ENCODE results near the gene DNPH1.

Gene DNPH1

DNA sequence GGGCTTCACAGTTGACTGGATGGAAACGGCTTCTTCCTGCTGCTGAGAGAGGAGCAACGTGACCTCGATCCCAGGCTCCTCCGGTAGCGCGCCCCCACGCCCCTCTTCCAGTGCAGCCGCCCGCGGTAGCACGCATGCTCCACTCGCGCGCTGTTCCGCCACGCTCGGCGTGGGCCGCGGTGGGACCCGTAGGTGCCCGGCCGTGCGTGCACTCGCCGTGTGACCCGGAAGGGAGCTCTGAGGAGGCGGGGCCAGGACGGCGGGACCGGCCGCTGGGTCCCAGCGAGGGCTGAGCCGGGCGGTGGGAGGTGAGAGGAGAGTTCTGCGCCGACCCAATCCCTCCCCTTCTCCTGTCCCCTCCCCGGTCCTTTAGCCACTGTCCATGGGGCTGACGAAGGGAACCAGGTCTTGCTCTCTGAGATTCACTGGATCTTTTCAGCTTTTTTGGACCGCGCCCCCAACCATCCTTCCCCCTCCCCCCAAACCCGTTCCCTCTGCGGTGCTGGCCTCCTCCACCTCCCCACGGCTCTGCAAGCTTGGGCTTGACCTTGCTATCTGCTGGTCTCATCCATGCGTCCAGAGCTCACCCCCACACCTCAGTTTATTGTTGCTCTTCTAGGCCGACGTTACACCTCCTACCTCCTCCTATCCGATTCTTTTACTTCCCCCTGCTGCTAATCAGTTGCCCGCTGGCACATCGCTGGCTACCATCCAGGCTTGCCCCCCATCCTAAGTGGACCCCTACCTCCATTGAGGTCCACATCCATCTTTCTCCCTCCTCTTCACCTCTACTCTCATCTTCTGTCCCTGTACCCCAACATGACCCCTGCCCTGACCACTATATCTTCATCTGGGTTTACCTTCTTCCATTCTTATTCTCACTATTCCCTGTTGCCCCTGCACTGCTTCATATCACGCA is 47.1 kb downstream of the DNPH1 start, which contains the start of gene CUL9:
Gene CUL9 (plus strand): TSS at position 255 of the 919 bp plus-strand sequence. CDS start 2,115 bp downstream, outside the sequence.
- DNase-seq (ENCODE audit: low read depth) = peak; percentile 69

DNA sequence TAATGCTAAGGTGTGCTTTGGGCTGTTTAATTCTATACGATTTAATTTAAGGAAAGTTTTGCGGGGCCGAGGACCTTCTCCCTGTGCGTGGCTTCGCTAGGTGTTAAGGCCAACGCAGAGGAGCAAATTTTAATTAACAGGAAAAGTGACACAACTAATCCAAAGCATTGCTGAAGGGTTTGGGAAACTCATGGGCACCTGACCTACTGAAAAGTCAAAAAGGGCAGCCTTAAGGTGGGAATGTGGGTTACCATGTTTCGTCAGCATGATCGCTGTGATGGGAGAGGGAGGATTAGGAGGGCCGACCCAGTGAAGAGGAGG is 47.7 kb downstream of the DNPH1 start:
- DNase-seq (ENCODE audit: low read depth) = no peak

DNA sequence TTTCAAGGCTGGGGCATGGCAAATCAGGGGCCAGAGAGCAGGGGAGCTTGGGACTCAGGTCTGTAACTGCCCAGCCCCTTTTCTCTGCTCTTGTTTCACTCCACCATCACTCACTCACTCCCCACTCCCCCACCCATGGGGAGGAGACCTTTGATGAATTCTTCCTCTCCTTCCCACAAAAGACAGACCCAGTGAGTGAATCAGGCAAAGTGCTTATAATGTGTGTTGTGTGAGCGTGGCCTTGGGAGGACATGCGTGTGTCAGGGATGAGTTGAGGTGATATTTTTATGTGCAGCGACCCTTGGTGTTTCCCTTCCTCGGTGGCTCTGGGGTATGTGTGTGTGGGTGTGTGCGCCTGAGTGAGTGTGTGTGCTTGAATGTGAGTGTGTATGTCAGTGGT is 48.3 kb downstream of the DNPH1 start:
- no peak for DNase-seq (ENCODE audit: low read depth)

DNA sequence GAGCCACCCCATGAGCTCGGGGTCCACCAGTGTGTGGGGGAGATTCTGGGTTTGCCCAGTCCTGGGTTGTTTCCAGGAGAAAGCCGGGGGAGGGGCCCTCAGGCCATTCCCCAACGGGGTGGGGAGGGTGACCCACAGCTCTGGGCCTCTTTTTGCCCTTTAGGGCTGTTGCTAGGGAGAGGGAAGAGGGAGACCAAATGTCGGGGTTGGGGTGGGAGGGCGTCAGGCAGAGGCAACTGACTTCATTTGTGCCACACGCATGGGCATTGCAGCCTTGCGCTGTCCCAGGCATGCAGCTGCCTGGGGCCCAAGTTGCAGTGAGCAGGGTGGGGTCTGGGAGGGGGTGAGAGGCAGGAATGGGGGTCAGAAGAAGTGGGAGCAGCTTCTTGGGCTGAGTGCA is 49.2 kb downstream of the DNPH1 start:
- no peak for DNase-seq (ENCODE audit: low read depth)

DNA sequence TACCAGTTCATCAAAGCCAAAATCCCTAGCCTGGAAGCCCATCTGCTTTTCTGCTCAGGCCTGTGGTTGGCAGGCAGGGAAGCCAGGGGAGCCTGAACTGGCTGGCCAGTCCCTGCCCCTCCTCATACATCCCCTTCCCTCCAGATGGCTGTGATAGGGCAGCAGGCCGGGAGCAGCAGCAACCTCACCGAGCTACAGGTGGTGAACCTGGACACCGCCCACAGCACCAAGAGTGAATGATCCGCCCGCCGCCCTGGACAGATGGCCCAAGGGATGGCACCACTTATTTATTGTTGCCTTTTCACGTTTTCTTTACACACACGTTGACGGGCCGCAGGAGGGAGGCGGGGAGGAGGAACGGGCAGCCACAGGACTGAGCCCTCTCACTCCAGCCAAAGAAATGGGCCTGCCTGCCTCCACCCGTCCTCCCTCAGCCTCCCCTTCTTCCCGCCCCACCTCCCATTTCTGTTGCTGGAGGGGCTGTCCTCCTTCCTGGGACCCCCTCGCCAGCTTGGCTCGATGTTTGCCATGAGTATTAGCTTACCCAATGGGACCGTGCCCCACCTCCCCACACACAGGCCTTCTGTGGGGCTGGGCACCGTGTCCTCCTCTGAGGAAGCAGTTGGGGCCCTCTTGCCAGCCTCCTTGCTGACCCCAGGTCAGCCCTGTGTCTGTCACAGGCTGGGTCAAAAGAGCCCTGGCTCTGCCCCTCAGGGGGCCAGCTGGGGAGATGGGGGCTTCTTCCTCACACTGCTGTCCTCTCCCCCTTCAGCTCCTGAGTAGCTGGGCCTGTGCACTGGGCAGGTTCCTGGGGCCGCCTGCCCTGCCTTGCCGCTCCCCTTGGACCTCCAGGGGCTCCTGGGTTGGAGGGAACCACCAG is 50.1 kb downstream of the DNPH1 start:
- DNase-seq (ENCODE audit: low read depth) = no peak

DNA sequence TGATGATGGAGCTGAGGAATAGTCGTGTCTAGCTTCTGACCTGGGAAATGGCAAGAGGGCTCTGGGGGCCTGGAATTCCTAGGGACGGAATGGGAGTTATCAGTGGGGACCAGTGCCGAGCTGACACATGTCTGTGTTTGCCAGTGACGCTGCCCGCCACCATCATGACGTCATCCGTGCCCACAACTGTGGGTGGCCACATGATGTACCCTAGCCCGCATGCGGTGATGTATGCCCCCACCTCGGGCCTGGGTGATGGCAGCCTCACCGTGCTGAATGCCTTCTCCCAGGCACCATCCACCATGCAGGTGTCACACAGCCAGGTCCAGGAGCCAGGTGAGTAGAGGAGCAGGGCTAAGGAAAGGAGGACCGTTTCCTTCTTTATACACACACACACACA is 51.1 kb downstream of the DNPH1 start:
- no peak for DNase-seq (ENCODE audit: low read depth)

DNA sequence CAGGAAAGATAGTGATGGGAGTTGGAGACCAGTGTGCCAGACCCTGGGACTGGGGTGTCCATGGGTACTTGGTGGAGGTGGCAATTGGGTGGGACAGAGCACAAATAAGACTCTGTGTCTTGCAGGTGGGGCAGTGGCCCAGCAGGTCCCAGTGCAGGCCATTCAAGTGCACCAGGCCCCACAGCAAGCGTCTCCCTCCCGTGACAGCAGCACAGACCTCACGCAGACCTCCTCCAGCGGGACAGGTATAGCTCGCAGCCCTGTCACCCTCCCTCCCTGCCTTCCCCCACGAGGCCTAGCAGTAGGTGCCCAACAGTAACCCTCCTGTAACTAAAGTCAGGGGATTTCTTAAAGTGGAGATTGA is 52.9 kb downstream of the DNPH1 start:
- no peak for DNase-seq (ENCODE audit: low read depth)

DNA sequence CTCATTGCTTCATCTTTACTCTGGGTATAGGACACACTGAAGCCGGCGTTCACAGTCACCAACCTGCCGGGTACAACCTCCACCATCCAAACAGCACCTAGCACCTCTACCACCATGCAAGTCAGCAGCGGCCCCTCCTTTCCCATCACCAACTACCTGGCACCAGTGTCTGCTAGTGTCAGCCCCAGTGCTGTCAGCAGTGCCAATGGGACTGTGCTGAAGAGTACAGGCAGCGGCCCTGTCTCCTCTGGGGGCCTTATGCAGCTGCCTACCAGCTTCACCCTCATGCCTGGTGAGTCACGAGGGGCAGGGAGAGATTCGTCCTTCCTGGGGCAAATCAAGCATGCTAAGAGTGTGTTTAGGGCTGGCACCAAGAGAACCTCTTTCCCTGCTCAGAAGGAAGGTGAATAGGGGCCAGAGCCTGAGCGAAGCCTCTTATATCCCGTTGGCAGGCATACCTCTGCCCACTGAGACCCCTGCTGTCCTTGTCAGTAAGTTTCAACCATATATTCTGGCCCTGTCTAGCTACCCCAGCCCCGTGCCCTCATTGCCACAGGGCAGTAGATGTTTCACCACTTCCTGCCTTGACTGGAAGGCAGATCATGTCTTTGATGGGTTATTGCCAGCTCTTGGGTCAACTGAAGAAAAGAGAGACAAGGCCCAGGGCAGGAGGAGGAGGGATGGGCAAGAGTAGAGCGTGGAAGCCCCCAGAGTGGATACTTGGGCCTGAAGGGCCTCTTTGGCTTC is 53.4 kb downstream of the DNPH1 start:
- DNase-seq (ENCODE audit: low read depth) = no peak

Data from T follicular helper cell (primary cell).